Progenitor cell of endocrine pancreas (in vitro differentiated cells): ENCODE measurements around the gene MYBBP1A. TPM values are rescaled to one million over a fixed set of nuclear protein-coding genes. Genes with fewer than 3 reads are reported as not detected.

Experiments used
- total RNA-seq: library from RNA; stranded (reverse); gene quantifications from 2 replicates; pipeline ENCODE4 v1.2.1, GENCODE V29; 2021

Gene MYBBP1A
- total RNA-seq, 1 donor from 2014 or later, result 55.2 TPM

Other genes starting within 250 kb of the MYBBP1A start
- 82.6 and 87.8 TPM in 2 replicates for gene UBE2G1, start 188.7 kb downstream of the MYBBP1A start, total RNA-seq
- not detected in 2 replicates for gene SPNS3, start 121.4 kb downstream of the MYBBP1A start, total RNA-seq
- 0.60 and 1.5 TPM in 2 replicates for gene SPNS2, start 56.5 kb downstream of the MYBBP1A start, total RNA-seq
- gene GGT6, start 5.2 kb upstream of the MYBBP1A start, total RNA-seq, result not detected in 2 replicates
- gene SMTNL2, start 29.1 kb upstream of the MYBBP1A start, total RNA-seq, result 8.3 and 8.6 TPM in 2 replicates
- 0.33 and 0.69 TPM in 2 replicates for gene ALOX15, start 86.3 kb upstream of the MYBBP1A start, total RNA-seq
- gene PELP1, start 148.8 kb upstream of the MYBBP1A start, total RNA-seq, result 95.2 and 103 TPM in 2 replicates
- 52.6 and 53.8 TPM in 2 replicates for gene ARRB2, start 155.2 kb upstream of the MYBBP1A start, total RNA-seq
- gene MED11, start 176.0 kb upstream of the MYBBP1A start, total RNA-seq, result 19.6 and 22.4 TPM in 2 replicates
- 0.18 and 0.22 TPM in 2 replicates for gene ZMYND15, start 184.4 kb upstream of the MYBBP1A start, total RNA-seq
- 4.0 and 4.3 TPM in 2 replicates for gene CXCL16, start 184.5 kb upstream of the MYBBP1A start, total RNA-seq
- 0.44 and 0.57 TPM in 2 replicates for gene TM4SF5, start 216.5 kb upstream of the MYBBP1A start, total RNA-seq
- 1.3 and 2.0 TPM in 2 replicates for gene VMO1, start 231.0 kb upstream of the MYBBP1A start, total RNA-seq
- gene GLTPD2, start 233.6 kb upstream of the MYBBP1A start, total RNA-seq, result 4.0 and 4.1 TPM in 2 replicates
- gene PSMB6, start 240.8 kb upstream of the MYBBP1A start, total RNA-seq, result 126 and 137 TPM in 2 replicates